Gastrocnemius medialis (tissue), 4 donors: ENCODE data around the gene GNG3. TPM values are rescaled to one million over a fixed set of nuclear protein-coding genes. Genes with fewer than 3 reads are reported as not detected.

Experiments
- ATAC-seq, 2 donors: fragments of 150-250 bp; one replicate each; pipeline ENCODE4 v1.9.1; 2016
- DNase-seq, 2 donors: peaks; one replicate each; pipeline ENCODE4 v3.0.0-alpha.2; 2019
- H3K27ac ChIP-seq, 4 donors: fragments of 200-600 bp; sonication (generic); 1 replicate in 1 of 4; 2 replicates in 3 of 4; pipeline ENCODE4 v1.5.1; 2016 to 2018; ENCODE audit warnings: mild to moderate bottlenecking in 2 of 4, moderate library complexity in 1 of 4
- H3K27me3 ChIP-seq, 3 donors: fragments of 200-600 bp; sonication (generic) in 2 of 3; 1 replicate in 1 of 3; 2 replicates in 2 of 3; pipeline versions ENCODE4 v1.5.1 to v1.6.0; 2016 to 2019; ENCODE audit warnings: mild to moderate bottlenecking in 1 of 3, moderate library complexity in 1 of 3
- H3K36me3 ChIP-seq, 2 donors: fragments of 200-600 bp; sonication (generic) in 1 of 2; one replicate each; pipeline ENCODE4 v1.5.1; 2017 to 2018
- H3K4me1 ChIP-seq, 2 donors: fragments of 200-600 bp; sonication (generic) in 1 of 2; one replicate each; pipeline ENCODE4 v1.5.1; 2016 to 2017; ENCODE audit warnings: mild to moderate bottlenecking in 2 of 2
- H3K4me3 ChIP-seq, 4 donors: fragments of 200-600 bp; sonication (generic) in 3 of 4; 1 replicate in 1 of 4; 2 replicates in 3 of 4; pipeline ENCODE4 v1.5.1; 2016 to 2019; ENCODE audit warnings: mild to moderate bottlenecking in 2 of 4
- H3K9me3 ChIP-seq, 3 donors: fragments of 200-600 bp; sonication (generic) in 2 of 3; 1 replicate in 1 of 3; 2 replicates in 2 of 3; pipeline ENCODE4 v1.5.1; 2016 to 2019
- POLR2A ChIP-seq, 2 donors: fragments of 450-650 bp; IDR thresholded peaks; one replicate each; pipeline ENCODE4 v1.6.1; 2017; ENCODE audit warnings: antibody characterized with exemption in 2 of 2, mild to moderate bottlenecking in 2 of 2, moderate library complexity in 2 of 2
- in situ Hi-C, 4 donors: fragments of 200-750 bp; cut with MboI; loops; one replicate each; pipeline versions ENCODE4 v1.15.0 to v1.8.0; 2017; ENCODE audit warnings: low sequenced_read_pairs in 4 of 4
- intact Hi-C: fragments of 100-400 bp; cut with DNase I; formaldehyde crosslinking; loops from one replicate; pipeline ENCODE4 v1.15.1; 2023; ENCODE audit warnings: low total_unique reads
- total RNA-seq, 4 donors: library from RNA; depleted of rRNA; stranded (reverse); fragments of >200 nt; gene quantifications; one replicate each; pipeline versions ENCODE4 v1.1.0 to v1.2.3, GENCODE V29; 2016
- TF ChIP-seq, protein P1 (sequence below), 5 experiments: fragments of 450-650 bp in 3 of 5; fragments of 200-600 bp in 2 of 5; sonication (generic) in 2 of 5; IDR thresholded peaks in 4 of 5; conservative IDR thresholded peaks in 1 of 5; 1 replicate in 4 of 5; 2 replicates in 1 of 5; pipeline ENCODE4 v1.5.1; 2016 to 2019; ENCODE audit warnings: antibody characterized with exemption in 5 of 5, mild to moderate bottlenecking in 3 of 5, moderate library complexity in 3 of 5

Gene GNG3
- total RNA-seq, 4 donors from 2014 or later = not detected

DNA sequence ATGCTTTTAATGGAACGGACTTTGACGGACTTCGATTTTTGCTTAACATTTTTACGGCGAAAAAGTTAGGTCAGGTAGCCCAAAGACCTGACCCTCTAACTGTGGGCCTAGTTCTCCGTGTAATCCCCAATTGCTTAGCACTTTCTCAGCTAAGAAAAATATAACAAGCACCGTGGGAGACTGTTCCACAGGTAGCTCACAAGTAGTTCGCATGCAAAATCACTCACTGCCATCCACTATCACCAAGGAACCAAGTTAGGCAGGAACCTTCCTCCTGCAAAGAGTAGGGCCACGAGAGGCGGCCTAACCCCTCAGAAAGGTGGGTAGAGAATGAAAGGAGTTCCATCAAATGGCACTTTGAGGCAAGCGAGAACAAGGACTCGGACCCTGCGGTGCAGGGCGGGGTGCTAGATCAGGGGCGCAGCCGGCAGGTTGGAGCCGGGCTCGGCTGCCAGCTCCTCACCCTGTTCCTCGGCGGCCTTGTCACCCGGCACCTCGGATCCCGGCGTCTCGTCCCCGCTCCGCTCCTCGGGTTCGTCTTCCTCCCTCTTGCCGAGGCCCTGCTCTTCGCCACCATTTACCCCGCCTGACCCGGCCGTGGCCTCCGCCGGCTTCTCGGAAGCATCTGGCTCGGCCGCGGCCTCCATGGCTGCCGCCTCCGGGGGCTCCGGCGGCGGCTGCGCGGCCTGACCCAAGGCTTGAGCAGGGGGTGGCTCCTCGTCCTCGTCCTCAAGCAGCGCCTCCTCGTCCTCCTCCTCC lies 18.9 kb downstream of the GNG3 start:
- H3K36me3 ChIP-seq = peaks cover 3 to 27% of the 10 kb centered on the region in 2 donors
- H3K4me3 ChIP-seq = peak overlapping the region; percentile 63 to 95 (median 80)
- peaks cover 44 to 47% of the 10 kb centered on the region in 2 donors for H3K4me1 ChIP-seq
- no peak for TF ChIP-seq POLR2A (IDR thresholded peaks at IDR 0.05)
- TF ChIP-seq, protein P1, sequence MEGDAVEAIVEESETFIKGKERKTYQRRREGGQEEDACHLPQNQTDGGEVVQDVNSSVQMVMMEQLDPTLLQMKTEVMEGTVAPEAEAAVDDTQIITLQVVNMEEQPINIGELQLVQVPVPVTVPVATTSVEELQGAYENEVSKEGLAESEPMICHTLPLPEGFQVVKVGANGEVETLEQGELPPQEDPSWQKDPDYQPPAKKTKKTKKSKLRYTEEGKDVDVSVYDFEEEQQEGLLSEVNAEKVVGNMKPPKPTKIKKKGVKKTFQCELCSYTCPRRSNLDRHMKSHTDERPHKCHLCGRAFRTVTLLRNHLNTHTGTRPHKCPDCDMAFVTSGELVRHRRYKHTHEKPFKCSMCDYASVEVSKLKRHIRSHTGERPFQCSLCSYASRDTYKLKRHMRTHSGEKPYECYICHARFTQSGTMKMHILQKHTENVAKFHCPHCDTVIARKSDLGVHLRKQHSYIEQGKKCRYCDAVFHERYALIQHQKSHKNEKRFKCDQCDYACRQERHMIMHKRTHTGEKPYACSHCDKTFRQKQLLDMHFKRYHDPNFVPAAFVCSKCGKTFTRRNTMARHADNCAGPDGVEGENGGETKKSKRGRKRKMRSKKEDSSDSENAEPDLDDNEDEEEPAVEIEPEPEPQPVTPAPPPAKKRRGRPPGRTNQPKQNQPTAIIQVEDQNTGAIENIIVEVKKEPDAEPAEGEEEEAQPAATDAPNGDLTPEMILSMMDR (IDR thresholded peaks at IDR 0.05 in 4 of 5, conservative IDR thresholded peaks at IDR 0.05 in 1 of 5) = no peak
- H3K9me3 ChIP-seq = no peaks in the 10 kb centered on the region
- H3K27me3 ChIP-seq = no peaks in the 10 kb centered on the region
- H3K27ac ChIP-seq = peak overlapping the region; percentile 87 to 94 (median 90)
- in situ Hi-C loops (no loop called here), intact Hi-C loops (loop anchor here (5.0 kb wide), 1 partner anchor 131 kb away; no protein-coding TSS in a partner anchor)
- DNase-seq (no peak), ATAC-seq (no peak)

DNA sequence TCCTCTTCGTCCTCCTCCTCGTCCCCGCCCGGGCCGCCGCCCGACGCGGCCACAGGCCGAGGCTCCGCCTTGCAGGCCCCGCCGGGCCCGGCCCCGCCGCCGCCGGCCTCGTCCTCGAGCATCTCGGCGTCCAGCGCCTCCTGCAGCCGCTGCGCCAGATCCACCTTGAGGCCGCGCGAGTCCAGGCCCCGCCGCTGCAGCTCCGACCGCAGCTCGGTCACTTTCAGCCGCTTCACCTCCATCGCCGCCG lies 19.4 kb downstream of the GNG3 start:
- intact Hi-C loops (loop anchor here (1.0 to 5.0 kb wide), 5 partner anchors 18 to 130 kb away; partner anchors contain the start of genes TMEM179B, UBXN1 and ZBTB3), in situ Hi-C loops (no loop called here)
- H3K4me1 ChIP-seq = peaks cover 44 to 47% of the 10 kb centered on the region in 2 donors
- H3K27me3 ChIP-seq = no peaks in the 10 kb centered on the region
- no peaks in the 10 kb centered on the region for H3K9me3 ChIP-seq
- ATAC-seq (peak in 1 of 2 donors; percentile 0), DNase-seq (no peak)
- peak overlapping the region; percentile 87 to 94 (median 90) for H3K27ac ChIP-seq
- peak overlapping the region; percentile 63 to 95 (median 80) for H3K4me3 ChIP-seq
- TF ChIP-seq POLR2A (IDR thresholded peaks at IDR 0.05) = no peak
- TF ChIP-seq, protein P1 (IDR thresholded peaks at IDR 0.05 in 4 of 5, conservative IDR thresholded peaks at IDR 0.05 in 1 of 5) = no peak
- H3K36me3 ChIP-seq = peaks cover 0 to 22% of the 10 kb centered on the region in 2 donors

DNA sequence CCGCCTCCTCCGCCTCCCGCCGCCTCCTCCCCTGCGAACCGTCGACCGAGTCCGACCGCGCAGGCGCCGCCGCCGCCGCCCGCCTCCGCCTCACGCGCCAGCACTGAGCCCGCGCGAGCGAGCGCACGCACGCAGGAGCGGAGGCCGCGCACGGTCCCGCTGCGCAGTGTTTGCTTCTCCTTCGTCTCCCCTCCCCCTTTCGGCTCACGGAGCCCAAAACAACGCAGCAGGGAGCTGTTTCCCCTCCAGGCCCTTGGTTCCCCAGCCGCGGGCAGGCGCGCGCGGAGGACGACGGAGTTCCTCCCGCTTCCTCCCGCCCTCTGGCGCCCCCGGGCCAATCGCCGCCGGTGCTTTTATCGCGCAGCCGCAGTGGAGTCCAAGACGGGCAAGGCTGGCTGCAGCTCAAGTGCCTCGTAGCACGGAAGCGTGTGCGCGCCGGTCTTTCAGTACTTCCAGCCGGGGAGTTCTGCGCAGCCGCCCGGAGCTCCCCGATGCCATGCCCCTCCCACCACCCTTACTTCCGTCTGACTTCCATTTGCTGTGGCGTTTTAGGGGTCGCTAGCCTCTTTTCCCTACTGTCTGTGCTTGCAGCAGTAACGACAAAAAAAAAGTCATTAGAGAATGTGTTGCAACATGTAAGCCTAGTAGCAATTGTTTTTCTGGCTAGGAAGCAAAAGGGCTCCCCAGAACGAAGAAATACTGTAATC lies 19.8 kb downstream of the GNG3 start, which contains the start of gene HNRNPUL2:
Gene HNRNPUL2, minus strand, starts transcription at position 293 of the 707 bp plus-strand sequence. CDS start 301 bp downstream, outside the sequence.
- DNase-seq (peak; percentile 97 to 99), ATAC-seq (peak; percentile 79 to 81)
- in situ Hi-C loops (no loop called here), intact Hi-C loops (loop anchor here (1.0 to 5.0 kb wide), 5 partner anchors 18 to 130 kb away; partner anchors contain the start of genes TMEM179B, UBXN1 and ZBTB3)
- H3K27me3 ChIP-seq = no peaks in the 10 kb centered on the region
- peak within 1 kb of the TSS; percentile 63 to 95 (median 80) for H3K4me3 ChIP-seq
- peaks cover 44 to 47% of the 10 kb centered on the region in 2 donors for H3K4me1 ChIP-seq
- peaks cover 0 to 17% of the 10 kb centered on the region in 2 donors for H3K36me3 ChIP-seq
- H3K9me3 ChIP-seq = no peaks in the 10 kb centered on the region
- peak within 1 kb of the TSS; percentile 87 to 94 (median 90) for H3K27ac ChIP-seq
- TF ChIP-seq, protein P1 (IDR thresholded peaks at IDR 0.05 in 4 of 5, conservative IDR thresholded peaks at IDR 0.05 in 1 of 5) = no peak
- TF ChIP-seq POLR2A (IDR thresholded peaks at IDR 0.05) = peak; percentile 93 to 97

DNA sequence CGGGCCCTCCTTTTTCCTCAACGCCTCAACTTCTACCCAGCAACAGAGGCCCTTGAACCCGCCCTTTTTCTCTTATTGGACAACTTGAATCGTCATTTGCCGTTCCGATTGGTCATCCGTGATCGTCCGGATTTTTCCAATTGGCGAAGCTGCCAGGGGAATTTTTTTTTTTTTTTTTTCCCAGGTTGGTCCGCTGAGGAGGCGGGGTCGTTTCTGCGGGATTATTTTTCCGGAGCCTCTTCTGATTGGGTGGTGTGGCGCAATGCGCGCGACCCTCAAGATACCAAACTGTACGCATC lies 20.3 kb downstream of the GNG3 start:
- in situ Hi-C loops = no loop called here
- TF ChIP-seq POLR2A (IDR thresholded peaks at IDR 0.05) = no peak
- TF ChIP-seq, protein P1 (IDR thresholded peaks at IDR 0.05 in 4 of 5, conservative IDR thresholded peaks at IDR 0.05 in 1 of 5) = no peak
- H3K27ac ChIP-seq = peak overlapping the region; percentile 87 to 94 (median 90)
- ATAC-seq (peak; percentile 87 to 89), DNase-seq (peak; percentile 89 to 90)
- no peaks in the 10 kb centered on the region for H3K27me3 ChIP-seq
- H3K9me3 ChIP-seq = no peaks in the 10 kb centered on the region
- H3K36me3 ChIP-seq = peaks cover 0 to 16% of the 10 kb centered on the region in 2 donors
- peak overlapping the region; percentile 63 to 95 (median 80) for H3K4me3 ChIP-seq
- intact Hi-C loops = loop anchor here (1.0 to 5.0 kb wide), 5 partner anchors 19 to 129 kb away; partner anchors contain the start of genes TMEM179B, UBXN1 and ZBTB3
- peaks cover 44 to 47% of the 10 kb centered on the region in 2 donors for H3K4me1 ChIP-seq
